GM23248 (cell line): ENCODE results near the gene AK2. TPM values are rescaled to one million over a fixed set of nuclear protein-coding genes. Genes with fewer than 3 reads are reported as not detected.
"Not testable (repeated sequence)": the region's sequence is repeated elsewhere in the genome, so short reads cannot be mapped to it uniquely, and the experiment has no call there.

Source experiments
- DNase-seq: peaks from one replicate; pipeline ENCODE4 v3.0.0-alpha.2; 2015
- H2AFZ ChIP-seq: fragments of 200-600 bp; sonication (generic); 2 replicates; pipeline ENCODE4 v1.6.1; 2016; ENCODE audit warnings: antibody characterized with exemption
- H3F3A ChIP-seq: fragments of 200-600 bp; sonication (generic); 2 replicates; pipeline ENCODE4 v1.6.1; 2016; ENCODE audit warnings: mild to moderate bottlenecking, antibody characterized with exemption, mixed run types; ENCODE audit not compliant: insufficient read depth
- H3K27ac ChIP-seq: fragments of 200-600 bp; sonication (generic); 2 replicates; pipeline ENCODE4 v1.5.1; 2016; ENCODE audit warnings: mild to moderate bottlenecking
- H3K27me3 ChIP-seq: fragments of 200-600 bp; sonication (generic); replicated peaks from 2 replicates; pipeline ENCODE4 v1.6.1; 2016; ENCODE audit warnings: mild to moderate bottlenecking; ENCODE audit not compliant: insufficient read depth
- H3K36me3 ChIP-seq: fragments of 200-600 bp; sonication (generic); 2 replicates; pipeline ENCODE4 v1.6.1; 2016; ENCODE audit warnings: low read depth, mild to moderate bottlenecking
- H3K4me1 ChIP-seq: fragments of 200-600 bp; sonication (generic); 2 replicates; pipeline ENCODE4 v1.6.1; 2016; ENCODE audit warnings: mild to moderate bottlenecking; ENCODE audit not compliant: insufficient read depth
- H3K4me2 ChIP-seq: fragments of 200-600 bp; sonication (generic); one replicate; pipeline ENCODE4 v1.6.1; 2016; ENCODE audit warnings: mild to moderate bottlenecking; ENCODE audit not compliant: unreplicated experiment
- H3K4me3 ChIP-seq: fragments of 200-600 bp; sonication (generic); 2 replicates; pipeline ENCODE4 v1.5.1; 2016; ENCODE audit warnings: mild to moderate bottlenecking
- H3K79me2 ChIP-seq: fragments of 200-600 bp; sonication (generic); 2 replicates; pipeline ENCODE4 v1.6.1; 2016; ENCODE audit warnings: mild to moderate bottlenecking; ENCODE audit not compliant: insufficient read depth
- H3K9ac ChIP-seq: fragments of 200-600 bp; sonication (generic); 2 replicates; pipeline ENCODE4 v1.6.1; 2016; ENCODE audit warnings: mild to moderate bottlenecking
- H3K9me2 ChIP-seq: fragments of 200-600 bp; sonication (generic); 2 replicates; pipeline ENCODE4 v1.6.1; 2016; ENCODE audit warnings: mixed run types, mild to moderate bottlenecking, moderate library complexity; ENCODE audit not compliant: insufficient read depth
- H3K9me3 ChIP-seq: fragments of 200-600 bp; sonication (generic); one replicate; pipeline ENCODE4 v1.6.1; 2017; ENCODE audit warnings: low read depth
- H4K20me1 ChIP-seq: fragments of 200-600 bp; sonication (generic); 2 replicates; pipeline ENCODE4 v1.6.0; 2016; ENCODE audit not compliant: insufficient read depth
- EZH2 ChIP-seq: fragments of 200-600 bp; sonication (generic); IDR thresholded peaks from 2 replicates; pipeline ENCODE4 v1.6.1; 2018; ENCODE audit warnings: antibody characterized with exemption, mild to moderate bottlenecking; ENCODE audit not compliant: insufficient read depth, poor library complexity, severe bottlenecking
- EZH2phosphoT487 ChIP-seq: fragments of 200-600 bp; sonication (generic); IDR thresholded peaks from 2 replicates; pipeline ENCODE4 v1.6.1; 2018; ENCODE audit warnings: antibody characterized with exemption, moderate library complexity, mild to moderate bottlenecking, low read depth; ENCODE audit not compliant: insufficient read depth
- WGBS, 2 experiments: methylation state at CpG; one replicate each; pipeline ENCODE4 v1.1.6; 2015 to 2017; ENCODE audit warnings: low lambda C conversion rate in 2 of 2, low coverage in 1 of 2; ENCODE audit errors: missing lambda C conversion rate in 2 of 2; 5-methylcytosine and 5-hydroxymethylcytosine counted together
- in situ Hi-C: fragments of 300-500 bp; cut with MboI; formaldehyde crosslinking; loops from 2 replicates; pipeline ENCODE4 v1.15.0; 2020
- polyA plus RNA-seq: library from polyadenylated mRNA; unstranded; fragments of >200 nt; fragmentation: Nextera tagmentation; extraction: Ambion mirVana; gene quantifications from 2 replicates; pipeline ENCODE4 v1.2.1, GENCODE V29; 2016
- total RNA-seq: library from RNA; depleted of rRNA; stranded (reverse); fragments of >200 nt; shearing (Covaris generic); gene quantifications from 2 replicates; pipeline ENCODE4 v1.2.3, GENCODE V29; 2014

The AK2 gene
- total and polyA plus RNA-seq, 2 experiments from 2014 or later = 134 to 179 TPM

GRCh38 chr1:33030575-33030974 lies 6.1 kb downstream of the AK2 start:
- H3K27ac ChIP-seq = no peak overlapping the region
- H3K9me3 ChIP-seq = no peaks in the 10 kb centered on the region
- TF ChIP-seq EZH2 (no peak), EZH2phosphoT487 (no peak)
- H3K4me1 ChIP-seq = peaks cover 7% of the 10 kb centered on the region
- H3K27me3 ChIP-seq = no peaks in the 10 kb centered on the region
- peak; percentile 51 for DNase-seq
- no peaks in the 10 kb centered on the region for H3F3A ChIP-seq
- in situ Hi-C loops = no loop called here
- H3K9me2 ChIP-seq = no peaks in the 10 kb centered on the region
- H3K36me3 ChIP-seq = peaks cover 5% of the 10 kb centered on the region; the same call in 1 of the 2 replicates
- no peak overlapping the region for H3K4me3 ChIP-seq
- H3K4me2 ChIP-seq = no peak overlapping the region
- H3K9ac ChIP-seq = no peak overlapping the region
- no peaks in the 10 kb centered on the region; the same call in 1 of the 2 replicates for H4K20me1 ChIP-seq
- H2AFZ ChIP-seq = no peak overlapping the region
- peaks cover 100% of the 10 kb centered on the region for H3K79me2 ChIP-seq
- WGBS, 2 experiments = 97 to 100% methylated on average over 2 of the region's 2 CpGs

- Histone ChIP-seq H3K4me3 (no peak overlapping the region), H2AFZ (no peak overlapping the region), H3K4me2 (no peak overlapping the region), H3K9me2 (no peaks in the 10 kb centered on the region), H4K20me1 (no peaks in the 10 kb centered on the region; the same call in 1 of the 2 replicates), H3K27ac (no peak overlapping the region), H3K9me3 (no peaks in the 10 kb centered on the region), H3F3A (no peaks in the 10 kb centered on the region), H3K27me3 (no peaks in the 10 kb centered on the region), H3K79me2 (peaks cover 99% of the 10 kb centered on the region), H3K4me1 (peaks cover under 1% of the 10 kb centered on the region), H3K9ac (no peak overlapping the region), H3K36me3 (peaks cover 5% of the 10 kb centered on the region; the same call in 1 of the 2 replicates)
- in situ Hi-C loops = no loop called here
- TF ChIP-seq EZH2 = no peak
- no peak for TF ChIP-seq EZH2phosphoT487
- no peak for DNase-seq
- 95 to 97% methylated on average over 5 of the region's 5 CpGs for WGBS, 2 experiments
Measured at GRCh38 chr1:33029921-33030320, 6.8 kb downstream of the AK2 start.

GRCh38 chr1:33029209-33029608 lies 7.5 kb downstream of the AK2 start:
- in situ Hi-C loops = no loop called here

GRCh38 chr1:33025761-33026160 lies 10.9 kb downstream of the AK2 start:
- Histone ChIP-seq H3K4me1 (no peaks in the 10 kb centered on the region), H3K4me3 (no peak overlapping the region), H3F3A (no peaks in the 10 kb centered on the region), H3K9me2 (no peaks in the 10 kb centered on the region), H4K20me1 (no peaks in the 10 kb centered on the region; the same call in 1 of the 2 replicates), H3K9ac (no peak overlapping the region), H3K9me3 (no peaks in the 10 kb centered on the region), H3K27me3 (no peaks in the 10 kb centered on the region), H2AFZ (no peak overlapping the region), H3K36me3 (peaks cover 25% of the 10 kb centered on the region; the same call in 1 of the 2 replicates), H3K4me2 (no peak overlapping the region), H3K79me2 (peaks cover 72% of the 10 kb centered on the region), H3K27ac (no peak overlapping the region)
- WGBS, 2 experiments = 88 to 92% methylated on average over 4 of the region's 4 CpGs
- TF ChIP-seq EZH2phosphoT487 (no peak), EZH2 (no peak)
- DNase-seq = no peak
- in situ Hi-C loops = no loop called here

More at GRCh38 chr1:33029209-33029608, 7.5 kb downstream of the AK2 start:
- Histone ChIP-seq H3K4me2 (no peak overlapping the region), H3K4me1 (no peaks in the 10 kb centered on the region), H3K27ac (no peak overlapping the region), H3K9me3 (no peaks in the 10 kb centered on the region), H3K4me3 (no peak overlapping the region), H4K20me1 (no peaks in the 10 kb centered on the region; the same call in 1 of the 2 replicates), H3F3A (no peaks in the 10 kb centered on the region), H2AFZ (no peak overlapping the region), H3K27me3 (no peaks in the 10 kb centered on the region), H3K9me2 (no peaks in the 10 kb centered on the region), H3K79me2 (peaks cover 99% of the 10 kb centered on the region), H3K36me3 (peaks cover 5% of the 10 kb centered on the region; the same call in 1 of the 2 replicates), H3K9ac (no peak overlapping the region)
- WGBS, 2 experiments = 97% methylated on average over 4 of the region's 4 CpGs
- TF ChIP-seq EZH2phosphoT487 = no peak
- no peak for TF ChIP-seq EZH2
- no peak for DNase-seq

GRCh38 chr1:33025180-33025569 lies 11.5 kb downstream of the AK2 start:
- no peaks in the 10 kb centered on the region for H3K9me3 ChIP-seq
- no peak overlapping the region for H2AFZ ChIP-seq
- H3K9ac ChIP-seq = no peak overlapping the region
- TF ChIP-seq EZH2 (no peak), EZH2phosphoT487 (no peak)
- no peaks in the 10 kb centered on the region for H3K9me2 ChIP-seq
- no peaks in the 10 kb centered on the region; the same call in 1 of the 2 replicates for H4K20me1 ChIP-seq
- no peak overlapping the region for H3K4me2 ChIP-seq
- peaks cover 66% of the 10 kb centered on the region for H3K79me2 ChIP-seq
- no peak overlapping the region for H3K4me3 ChIP-seq
- no peak overlapping the region for H3K27ac ChIP-seq
- peaks cover 30% of the 10 kb centered on the region; the same call in 1 of the 2 replicates for H3K36me3 ChIP-seq
- DNase-seq = no peak
- in situ Hi-C loops = no loop called here
- H3F3A ChIP-seq = no peaks in the 10 kb centered on the region
- no peaks in the 10 kb centered on the region for H3K4me1 ChIP-seq
- no peaks in the 10 kb centered on the region for H3K27me3 ChIP-seq
- WGBS, 2 experiments = 65 to 89% methylated on average over 1 of the region's 1 CpG

DNA sequence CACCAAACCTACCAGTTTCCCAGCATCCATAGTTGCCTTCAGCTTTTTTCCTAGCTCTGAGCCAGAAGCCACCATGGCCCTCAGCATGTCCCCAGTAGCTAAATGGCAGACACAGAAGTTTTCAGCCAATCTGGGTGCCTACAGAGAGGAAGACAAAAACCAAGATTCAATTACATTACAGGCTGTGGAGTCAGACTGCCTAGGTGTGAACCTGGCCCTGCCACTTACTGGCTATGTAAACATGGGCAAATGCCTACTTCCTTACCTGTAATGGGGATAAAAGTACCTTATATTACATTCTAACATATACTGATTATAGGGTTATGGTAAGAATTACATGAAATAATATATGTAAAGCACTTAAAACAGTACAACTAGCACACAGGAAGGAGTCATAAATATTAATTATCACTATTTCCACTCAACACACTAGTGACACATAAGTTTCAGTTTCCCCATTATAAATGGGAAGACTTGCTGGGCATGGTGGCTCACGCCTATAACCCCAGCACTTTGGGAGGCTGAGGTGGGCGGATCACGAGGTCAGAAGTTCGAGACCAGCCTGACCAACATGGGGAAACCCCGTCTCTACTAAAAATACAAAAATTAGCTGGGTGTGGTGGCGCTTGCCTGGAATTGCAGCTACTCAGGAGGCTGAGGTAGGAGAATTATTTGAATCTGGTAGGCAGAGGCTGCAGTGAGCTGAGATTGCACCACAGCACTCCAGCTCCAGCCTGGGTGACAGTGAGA lies 12.1 kb downstream of the AK2 start:
- H3K4me1 ChIP-seq, DNase-seq, H3K9ac ChIP-seq, H3K9me2 ChIP-seq, H4K20me1 ChIP-seq, H3K27me3 ChIP-seq, H3F3A ChIP-seq, H3K27ac ChIP-seq, H3K4me3 ChIP-seq, in situ Hi-C loops, H3K4me2 ChIP-seq, H2AFZ ChIP-seq, H3K9me3 ChIP-seq: not testable (repeated sequence)
- WGBS, 2 experiments = 97 to 100% methylated on average over 6 of the region's 6 CpGs
- peaks cover 29% of the 10 kb centered on the region; the same call in 1 of the 2 replicates for H3K36me3 ChIP-seq
- H3K79me2 ChIP-seq = peaks cover 60% of the 10 kb centered on the region
